ENCODE data around the gene TMEM154.

Gene TMEM154

GRCh38 chr4:152660526-152660925 is 19.3 kb downstream of the TMEM154 start:
- no peak for TF ChIP-seq CTCF (IDR thresholded peaks at IDR 0.05; ENCODE audit: low read depth, low read length)
- no peak overlapping the region for H3K4me3 ChIP-seq (ENCODE audit: low read depth, low read length)

GRCh38 chr4:152659806-152660205 is 20.0 kb downstream of the TMEM154 start:
- no peak for TF ChIP-seq CTCF (IDR thresholded peaks at IDR 0.05; ENCODE audit: low read depth, low read length)

DNA sequence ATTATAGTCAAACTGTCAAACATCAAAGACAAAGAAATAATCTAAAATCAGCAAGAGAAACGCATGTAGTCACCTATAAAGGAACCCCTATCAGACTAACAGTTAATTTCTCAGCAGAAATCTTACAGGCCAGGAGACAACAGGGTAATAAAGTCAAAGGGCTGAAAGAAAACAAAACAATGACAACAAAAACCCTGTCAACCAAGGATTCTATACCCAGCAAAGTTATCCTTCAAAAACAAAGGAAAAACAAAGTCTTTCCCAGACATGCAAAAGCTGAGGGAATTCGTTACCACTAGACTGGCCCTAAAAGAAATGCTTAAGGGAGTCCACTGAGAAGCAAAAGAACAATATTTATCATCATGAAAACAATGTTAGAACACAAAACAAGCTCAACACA is 22.1 kb downstream of the TMEM154 start:
- H3K4me3 ChIP-seq (ENCODE audit: low read depth, low read length) = no peak overlapping the region
- no peak for TF ChIP-seq CTCF (IDR thresholded peaks at IDR 0.05; ENCODE audit: low read depth, low read length)

More at GRCh38 chr4:152659806-152660205, 20.0 kb downstream of the TMEM154 start:
- no peak overlapping the region for H3K4me3 ChIP-seq (ENCODE audit: low read depth, low read length)

DNA sequence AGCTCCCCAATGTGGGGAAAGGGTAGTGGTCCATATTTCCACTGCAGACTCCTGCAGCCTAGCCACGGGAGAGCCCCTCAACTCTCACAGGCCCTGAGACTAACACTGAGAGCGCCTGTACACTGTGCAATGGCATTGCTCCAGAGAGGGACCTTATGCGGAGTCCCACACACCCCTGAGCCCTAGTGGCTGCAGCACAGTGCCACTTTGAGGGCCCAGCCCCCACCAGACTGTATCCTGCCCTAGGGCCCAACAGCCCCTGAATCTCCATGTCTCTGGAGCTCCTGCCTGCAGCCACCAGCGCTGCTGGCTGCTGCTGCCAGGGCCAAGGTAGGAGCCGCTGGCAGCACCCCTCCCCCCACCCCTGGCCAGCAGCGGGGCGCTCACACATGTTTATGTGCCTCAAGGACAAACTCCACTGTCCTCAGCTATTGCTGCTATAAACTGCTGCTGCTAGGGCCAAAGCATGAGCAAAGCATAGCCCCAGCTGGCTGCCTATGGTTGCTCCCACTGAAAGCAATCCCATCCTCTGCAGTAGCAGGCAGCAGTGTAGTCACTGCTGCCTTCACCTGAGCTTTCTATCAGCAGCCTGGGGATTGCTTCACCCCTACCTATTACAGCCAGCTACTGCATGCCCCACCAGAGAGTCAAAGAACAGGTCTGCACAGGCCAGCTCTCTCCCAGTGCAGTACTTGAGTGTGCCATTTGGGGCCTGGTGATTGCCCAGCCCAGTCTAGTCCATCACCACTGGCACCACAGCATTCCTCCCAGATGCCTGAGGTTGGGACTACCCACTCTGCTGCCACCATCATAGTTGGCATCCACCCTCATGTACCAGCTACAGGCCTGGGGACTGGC is 24.3 kb downstream of the TMEM154 start:
- no peak overlapping the region for H3K4me3 ChIP-seq (ENCODE audit: low read depth, low read length)
- no peak for TF ChIP-seq CTCF (IDR thresholded peaks at IDR 0.05; ENCODE audit: low read depth, low read length)

DNA sequence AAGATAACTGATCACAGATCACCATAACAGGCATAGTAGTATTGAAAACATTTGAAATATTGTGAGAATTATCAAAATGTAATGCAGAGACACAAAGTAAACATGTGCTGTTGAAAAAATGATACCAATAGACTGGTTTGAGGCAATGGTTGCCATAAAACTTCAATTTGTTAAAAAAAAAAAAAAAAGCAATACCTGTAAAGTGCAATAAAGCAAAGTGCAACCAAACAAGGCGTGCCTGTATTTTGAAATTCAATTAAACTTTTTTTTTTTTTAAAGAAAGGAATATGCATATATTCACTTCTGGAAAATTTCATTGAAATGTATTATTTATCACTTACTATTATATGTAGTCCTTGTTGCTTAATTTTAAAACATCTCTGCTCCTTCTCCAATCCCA is 27.7 kb downstream of the TMEM154 start:
- no peak for TF ChIP-seq CTCF (IDR thresholded peaks at IDR 0.05; ENCODE audit: low read depth, low read length)
- no peak overlapping the region for H3K4me3 ChIP-seq (ENCODE audit: low read depth, low read length)

GRCh38 chr4:152651473-152652060 is 28.2 kb downstream of the TMEM154 start:
- TF ChIP-seq CTCF (IDR thresholded peaks at IDR 0.05; ENCODE audit: low read depth, low read length) = no peak
- H3K4me3 ChIP-seq (ENCODE audit: low read depth, low read length) = no peak overlapping the region

GRCh38 chr4:152646221-152646620 is 33.6 kb downstream of the TMEM154 start:
- no peak overlapping the region for H3K4me3 ChIP-seq (ENCODE audit: low read depth, low read length)
- TF ChIP-seq CTCF (IDR thresholded peaks at IDR 0.05; ENCODE audit: low read depth, low read length) = no peak

All from WI38 (cell line).